OCI-LY3 (cell line): ENCODE measurements around the gene COX8A.

Experiments used
- CTCF ChIP-seq: fragments of 200-600, 300-600 bp; sonication (generic); IDR thresholded peaks from 2 replicates; pipeline ENCODE4 v1.5.1; 2014; ENCODE audit warnings: antibody characterized with exemption, low read length, low read depth
- EZH2phosphoT487 ChIP-seq: fragments of 200-600 bp; shearing (Covaris generic); IDR thresholded peaks from 2 replicates; pipeline ENCODE4 v1.6.1; 2018; ENCODE audit warnings: antibody characterized with exemption, mixed run types, low read depth

GRCh38 chr11:63970902-63971301, 3.5 kb upstream of the COX8A start:
- TF ChIP-seq CTCF = no peak
- TF ChIP-seq EZH2phosphoT487 = no peak
